A204.1 (cell line): ENCODE measurements around the gene RPN2.
A peak's percentile ranks its signal among the peaks of the same experiment; 100 is the strongest.

ENCODE experiments used
- FAIRE-seq: peaks from 2 replicates; lab custom pipeline; 2012; peaks lifted over from hg19 to GRCh38; lab: Jason Lieb, UNC

RPN2 gene

GRCh38 chr20:37185686-37186085 lies 6.6 kb downstream of the RPN2 start:
- no peak for FAIRE-seq

DNA sequence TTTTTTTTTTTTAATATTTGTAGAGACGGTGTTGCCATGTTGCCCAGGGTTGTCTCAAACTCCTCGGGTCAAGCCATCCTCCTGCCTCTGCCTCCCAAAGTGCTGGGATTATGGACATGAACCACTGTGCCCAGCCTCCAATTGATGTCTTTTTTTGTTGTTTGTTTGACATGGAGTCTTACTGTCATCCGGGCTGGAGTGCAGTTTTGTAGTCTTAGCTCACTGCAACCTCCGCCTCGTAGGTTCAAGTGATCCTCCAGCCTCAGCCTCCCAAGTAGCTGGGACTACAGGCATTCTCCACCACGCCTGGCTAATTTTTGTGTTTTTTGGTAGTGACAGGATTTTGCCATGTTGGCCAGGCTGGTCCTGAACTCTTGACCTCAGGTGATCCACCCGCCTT lies 9.7 kb downstream of the RPN2 start:
- no peak for FAIRE-seq

GRCh38 chr20:37189416-37190016 lies 10.4 kb downstream of the RPN2 start:
- FAIRE-seq = no peak

GRCh38 chr20:37190354-37191112 lies 11.4 kb downstream of the RPN2 start:
- FAIRE-seq = no peak

DNA sequence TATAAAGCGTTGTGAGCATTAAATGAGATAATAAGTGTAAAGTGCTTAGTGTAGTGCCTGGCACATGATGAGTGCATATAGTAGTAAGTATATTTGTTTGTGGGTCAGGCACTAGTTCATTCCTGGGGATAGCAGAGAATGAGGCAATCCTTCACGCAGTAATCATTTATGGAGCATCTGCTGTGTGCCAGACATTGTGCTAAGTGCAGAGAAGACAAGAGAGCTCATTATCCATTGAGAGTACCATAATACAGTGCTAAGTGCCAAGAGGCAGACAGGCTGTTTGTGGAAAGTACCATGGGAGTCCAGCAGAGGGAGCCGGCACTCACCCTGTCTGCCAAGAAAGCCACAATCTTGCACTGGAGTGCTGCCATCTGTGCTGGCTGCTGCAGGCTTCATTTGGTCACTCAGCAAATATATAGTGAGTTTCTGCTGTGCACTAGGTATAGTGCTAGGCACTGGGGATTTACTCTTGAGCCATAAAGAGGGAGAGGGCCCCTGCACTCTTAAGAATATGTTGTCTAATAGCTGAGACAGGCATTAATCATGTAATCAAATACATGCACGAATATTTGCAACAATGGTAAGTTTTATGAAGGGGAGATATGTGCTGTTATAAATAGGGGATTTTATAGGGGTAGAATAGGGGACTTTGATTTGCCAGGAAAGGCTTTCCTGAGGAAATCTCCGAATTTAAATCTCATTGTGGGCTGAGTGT lies 13.2 kb downstream of the RPN2 start:
- FAIRE-seq = no peak

- no peak for FAIRE-seq
Measured at GRCh38 chr20:37193226-37193625, 14.1 kb downstream of the RPN2 start.

DNA sequence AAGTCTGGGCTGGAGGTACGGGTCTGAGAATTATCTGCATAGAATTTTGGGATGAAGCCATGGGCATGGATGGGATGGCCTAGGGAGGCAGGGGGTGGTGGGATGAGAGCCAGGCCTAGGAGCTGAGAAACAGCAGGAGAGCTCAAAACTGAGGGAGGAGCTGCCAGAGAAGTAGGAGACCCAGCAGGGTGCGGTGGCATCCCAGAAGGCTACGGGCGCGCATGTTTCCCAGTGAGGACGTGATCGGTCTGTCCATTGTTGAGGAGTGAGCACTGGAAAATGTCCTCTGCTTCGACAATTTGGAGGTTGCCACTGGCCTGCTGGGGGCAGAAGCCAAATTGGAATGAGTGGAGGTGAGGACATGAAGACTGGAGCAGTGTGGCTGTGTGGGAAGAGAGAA lies 14.7 kb downstream of the RPN2 start:
- FAIRE-seq = no peak

DNA sequence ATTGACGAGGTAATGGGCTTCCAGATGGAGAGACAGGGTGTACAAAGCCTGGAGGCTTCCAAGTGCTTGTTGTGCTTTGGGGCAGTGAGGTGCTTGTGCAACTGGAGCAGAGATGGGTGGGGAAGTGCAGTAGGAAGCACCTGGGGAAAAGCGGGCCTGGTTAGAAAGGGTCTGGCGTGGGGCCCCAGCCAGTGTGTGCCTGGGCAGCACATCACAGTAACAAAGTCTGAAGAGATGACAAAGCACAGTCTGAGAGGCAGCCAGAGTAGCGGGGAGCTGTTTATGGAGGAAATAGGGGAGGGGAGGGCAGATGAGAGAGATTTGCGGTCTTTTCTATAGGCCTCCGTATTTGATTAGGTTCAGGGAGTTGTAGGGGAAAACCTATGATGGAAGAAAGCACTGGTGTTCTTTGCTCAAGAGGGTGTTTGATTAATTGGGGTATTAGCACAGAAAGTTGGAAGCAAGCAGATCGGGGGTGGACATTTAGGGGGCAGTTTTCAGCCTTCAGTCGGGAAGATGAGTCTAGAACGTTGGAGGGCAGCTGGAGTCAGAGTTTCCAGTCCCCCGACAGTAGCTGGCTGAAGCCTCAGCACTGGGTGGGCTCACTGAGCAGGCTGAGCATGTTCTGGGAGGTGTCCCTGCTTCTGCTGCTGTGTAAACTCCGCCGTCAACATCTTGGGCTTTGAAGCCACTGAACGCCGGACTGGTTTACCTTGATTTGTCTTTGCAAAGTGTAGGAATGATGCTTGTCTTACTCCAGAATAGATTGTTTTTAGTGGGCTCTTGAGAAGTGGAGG lies 15.7 kb downstream of the RPN2 start:
- FAIRE-seq = no peak

- no peak for FAIRE-seq
Measured at GRCh38 chr20:37198932-37199660, 20.0 kb downstream of the RPN2 start.

DNA sequence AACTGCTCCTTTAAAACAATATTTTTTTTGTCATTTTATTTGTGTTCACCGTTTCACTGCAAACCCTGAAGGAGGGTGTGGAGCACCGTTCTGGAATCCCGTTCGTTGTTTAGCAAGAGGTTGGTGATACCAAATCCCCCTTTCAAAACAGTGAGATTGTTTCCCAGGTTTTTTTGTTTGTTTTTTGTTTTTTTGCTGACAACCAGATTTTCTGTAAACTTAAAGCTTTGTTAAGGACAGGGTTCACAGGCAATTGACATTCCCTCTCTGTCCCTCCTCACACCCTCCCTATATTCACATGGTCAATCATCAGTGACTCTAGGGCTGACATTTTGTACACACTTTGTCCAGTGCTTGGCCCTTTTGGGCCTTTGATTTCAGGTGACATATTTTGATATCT lies 21.2 kb downstream of the RPN2 start:
- FAIRE-seq = no peak

DNA sequence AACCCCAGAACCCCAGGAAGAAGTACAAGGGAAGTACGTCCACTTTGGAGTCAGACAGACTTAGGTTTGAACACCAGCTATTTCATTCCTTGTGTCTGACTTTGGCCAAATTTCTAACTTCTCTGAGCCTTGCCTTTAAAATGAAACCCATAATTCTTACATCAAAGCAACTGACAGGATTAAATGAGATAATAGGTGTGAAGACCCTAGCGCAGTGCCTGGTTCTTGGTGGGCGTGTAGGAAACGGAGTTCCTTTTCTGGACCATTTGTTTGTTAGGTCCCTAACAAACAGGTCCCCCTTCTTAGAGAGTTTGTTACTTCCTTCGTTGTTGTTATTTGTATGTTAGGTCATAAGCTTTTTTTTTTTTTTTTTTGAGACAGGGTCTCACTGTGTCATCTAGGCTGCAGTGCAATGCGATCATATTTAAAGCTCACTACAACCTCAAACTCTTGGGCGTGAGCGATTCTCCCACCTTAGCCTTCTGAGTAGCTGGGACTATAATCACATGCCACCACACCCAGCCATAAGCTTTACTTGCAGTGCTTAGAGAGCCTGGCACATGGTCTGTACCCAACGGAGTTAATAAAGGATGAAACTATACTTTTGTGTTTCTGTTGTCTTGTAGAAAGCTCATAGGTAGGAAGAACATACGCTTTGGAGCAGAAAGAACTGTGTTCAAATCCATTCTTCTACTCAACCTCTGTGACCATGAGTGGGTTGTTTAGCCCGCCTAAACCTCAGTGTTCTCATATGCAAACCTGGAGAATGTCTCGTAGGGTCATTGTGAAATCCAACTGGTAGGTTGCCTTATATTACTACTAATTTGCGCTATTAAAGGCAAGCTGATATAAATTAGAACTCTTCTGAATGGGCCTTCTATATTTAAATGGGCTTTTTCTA lies 22.0 kb downstream of the RPN2 start:
- no peak for FAIRE-seq

DNA sequence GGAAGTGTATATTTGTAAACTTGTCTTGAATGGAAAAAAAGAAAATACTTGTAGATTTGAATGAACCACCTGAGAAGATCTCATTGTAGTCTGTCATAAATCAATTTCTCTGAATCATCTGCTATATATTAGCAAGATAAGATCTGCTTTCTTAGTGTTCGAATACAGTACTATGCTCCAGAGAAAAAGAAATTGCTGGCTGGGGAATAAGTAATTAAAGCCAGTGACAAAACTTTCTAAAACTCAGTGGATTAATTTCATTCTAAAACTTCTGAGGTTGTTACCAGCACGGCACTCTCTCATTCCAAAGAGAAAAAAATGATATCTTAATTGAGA lies 22.7 kb downstream of the RPN2 start:
- no peak for FAIRE-seq

- peak; percentile 58 for FAIRE-seq
Measured at GRCh38 chr20:37202267-37202943, 23.3 kb downstream of the RPN2 start.

- no peak for FAIRE-seq
Measured at GRCh38 chr20:37204056-37204455, 24.9 kb downstream of the RPN2 start.

DNA sequence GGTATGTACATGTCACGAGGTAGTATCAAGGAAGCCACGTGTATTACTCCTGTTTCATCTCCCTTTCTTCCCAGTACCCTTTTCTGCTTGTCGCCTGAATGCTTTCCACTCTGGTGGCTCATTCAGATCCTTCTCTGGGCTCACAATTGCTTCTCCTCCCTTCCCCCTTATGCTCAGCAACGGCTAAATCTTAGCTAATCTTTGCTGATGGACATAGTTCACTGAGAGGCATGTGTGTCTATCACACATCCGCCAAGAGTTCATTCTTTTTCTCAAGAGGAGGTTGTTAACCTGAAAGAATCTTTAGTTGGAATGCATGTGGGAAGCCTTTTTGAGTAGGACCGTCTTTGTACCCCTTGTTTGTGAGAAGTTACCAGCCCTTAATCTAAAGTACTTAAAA lies 26.0 kb downstream of the RPN2 start:
- FAIRE-seq = no peak

GRCh38 chr20:37205794-37206193 lies 26.7 kb downstream of the RPN2 start:
- FAIRE-seq = no peak

GRCh38 chr20:37207171-37207570 lies 28.0 kb downstream of the RPN2 start:
- no peak for FAIRE-seq

GRCh38 chr20:37209193-37209592 lies 30.1 kb downstream of the RPN2 start:
- no peak for FAIRE-seq

DNA sequence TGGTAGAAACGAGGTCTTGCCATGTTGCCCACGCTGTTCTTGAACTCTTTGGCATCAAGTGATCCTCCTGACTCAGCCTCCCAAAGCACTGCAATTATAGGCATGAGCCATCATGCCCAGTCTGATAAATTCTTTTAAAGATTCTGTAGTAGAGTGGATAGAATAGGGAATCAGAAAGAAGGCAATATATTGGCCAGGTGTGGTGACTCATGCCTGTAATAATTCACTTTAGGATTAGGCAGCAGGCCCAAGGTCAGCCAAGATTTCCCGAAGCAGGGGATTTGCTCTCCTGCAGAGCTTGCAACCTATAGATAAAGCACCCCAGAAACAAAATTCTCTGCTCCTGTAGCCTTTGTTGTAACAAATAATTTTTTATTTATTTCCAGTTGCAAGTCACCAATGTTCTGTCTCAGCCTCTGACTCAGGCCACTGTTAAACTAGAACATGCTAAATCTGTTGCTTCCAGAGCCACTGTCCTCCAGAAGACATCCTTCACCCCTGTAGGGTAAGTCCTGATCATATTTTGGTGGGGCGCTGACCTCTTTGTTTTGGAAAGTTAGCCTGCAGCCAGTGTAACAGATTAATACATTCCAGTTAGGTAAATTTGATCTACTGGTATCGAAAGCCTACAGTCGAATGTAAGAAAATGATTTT lies 30.7 kb downstream of the RPN2 start:
- no peak for FAIRE-seq

DNA sequence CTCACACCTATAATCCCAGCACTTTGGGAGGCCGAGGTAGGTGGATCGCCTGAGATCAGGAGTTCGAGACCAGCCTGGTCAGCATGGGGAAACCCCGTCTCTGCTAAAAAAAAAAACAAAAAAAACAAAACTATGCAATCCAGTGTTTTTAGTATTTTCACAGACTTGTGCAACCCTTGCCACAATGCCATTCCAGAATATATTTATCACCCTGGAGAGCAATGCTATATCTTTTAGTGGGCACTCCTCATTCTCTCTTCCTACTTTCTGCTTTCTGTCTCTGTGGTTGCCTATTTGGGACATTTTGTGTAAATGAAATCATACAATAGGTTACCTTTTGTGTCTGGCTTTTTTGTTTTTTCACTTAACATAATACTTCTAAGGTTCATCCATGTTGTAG lies 39.3 kb downstream of the RPN2 start:
- FAIRE-seq = no peak
